ENCODE data around the gene DZIP1. TPM values are rescaled to one million over a fixed set of nuclear protein-coding genes. Genes with fewer than 3 reads are reported as not detected.
A peak's percentile ranks its signal among the peaks of the same experiment; 100 is the strongest.
"Not testable (repeated sequence)": the region's sequence is repeated elsewhere in the genome, so short reads cannot be mapped to it uniquely, and the experiment has no call there.

Gene DZIP1
- total RNA-seq = not detected
- total RNA-seq (2013) = not detected

- Mint-ChIP-seq H3K4me3 (peak within 1 kb of the TSS; percentile 74), H3K36me3 (no peaks in the 10 kb centered on the region), H3K27ac (no peak within 1 kb of the TSS), H3K4me1 (peaks cover 4 to 5% of the 10 kb centered on the region in 2 donors), H3K9me3 (no peaks in the 10 kb centered on the region), H3K27me3 (ENCODE audit: low read depth in 2 of 2) (peaks cover 23 to 30% of the 10 kb centered on the region in 2 donors)
- intact Hi-C loops (cut with micrococcal nuclease) = no loop called here
- no peaks in the 10 kb centered on the region for H3K9me3 ChIP-seq (ENCODE audit: control insufficient read depth, insufficient read depth, low read length)
- H3K36me3 ChIP-seq (ENCODE audit: control insufficient read depth, insufficient read depth, low read length) = no peaks in the 10 kb centered on the region
- peaks cover 26% of the 10 kb centered on the region for H3K27me3 ChIP-seq (ENCODE audit: control insufficient read depth, insufficient read depth, low read length)
- whole genome bisulfite sequencing (ENCODE audit: insufficient coverage) = 5% methylated on average over 27 of the region's 30 CpGs
- H3K4me1 ChIP-seq (ENCODE audit: control insufficient read depth, insufficient read depth, low read length) = peaks cover 13% of the 10 kb centered on the region
- no peak within 1 kb of the TSS for H3K27ac ChIP-seq (ENCODE audit: low read length)
- no peak for TF ChIP-seq CTCF (IDR thresholded peaks at IDR 0.05)
- ATAC-seq = no peak
- H3K4me3 ChIP-seq (ENCODE audit: low read length) = no peak within 1 kb of the TSS
- DNase-seq = no peak
These were observed at the start of gene DZIP1 for GRCh38 chr13:95644601-95645052. Gene DZIP1 (minus strand): TSS chr13:95644706. CDS start chr13:95642029, 2,677 bp downstream.

- H3K27ac ChIP-seq (ENCODE audit: low read length); DNase-seq; H3K36me3 ChIP-seq (ENCODE audit: control insufficient read depth, insufficient read depth, low read length); ATAC-seq; H3K36me3 Mint-ChIP-seq; intact Hi-C loops (cut with micrococcal nuclease); H3K27ac Mint-ChIP-seq; H3K4me3 ChIP-seq (ENCODE audit: low read length); H3K27me3 ChIP-seq (ENCODE audit: control insufficient read depth, insufficient read depth, low read length); H3K9me3 Mint-ChIP-seq; H3K4me3 Mint-ChIP-seq; H3K27me3 Mint-ChIP-seq (ENCODE audit: low read depth in 2 of 2); H3K4me1 ChIP-seq (ENCODE audit: control insufficient read depth, insufficient read depth, low read length); H3K9me3 ChIP-seq (ENCODE audit: control insufficient read depth, insufficient read depth, low read length): not testable (repeated sequence)
- WGBS (ENCODE audit: insufficient coverage) = 98% methylated on average over 19 of the region's 28 CpGs
- H3K4me1 Mint-ChIP-seq = peaks cover 35 to 44% of the 10 kb centered on the region in 2 donors
These were observed 46.5 kb upstream of the DZIP1 start for GRCh38 chr13:95690986-95691385.

- DNase-seq (no peak), ATAC-seq (no peak)
- peak overlapping the region in 1 of 2 donors; percentile 39 for H3K27ac Mint-ChIP-seq
- peaks cover 44 to 56% of the 10 kb centered on the region in 2 donors for H3K4me1 Mint-ChIP-seq
- 50% methylated on average over 1 of the region's 3 CpGs for WGBS (ENCODE audit: insufficient coverage)
- Histone ChIP-seq H3K9me3 (ENCODE audit: control insufficient read depth, insufficient read depth, low read length) (peaks cover 3% of the 10 kb centered on the region), H3K4me3 (ENCODE audit: low read length) (no peak overlapping the region), H3K27ac (ENCODE audit: low read length) (no peak overlapping the region), H3K27me3 (ENCODE audit: control insufficient read depth, insufficient read depth, low read length) (no peaks in the 10 kb centered on the region), H3K36me3 (ENCODE audit: control insufficient read depth, insufficient read depth, low read length) (no peaks in the 10 kb centered on the region), H3K4me1 (ENCODE audit: control insufficient read depth, insufficient read depth, low read length) (peaks cover 5% of the 10 kb centered on the region)
- intact Hi-C loops (cut with micrococcal nuclease) = no loop called here
- H3K36me3 Mint-ChIP-seq = no peaks in the 10 kb centered on the region
- H3K27me3 Mint-ChIP-seq (ENCODE audit: low read depth in 2 of 2) = no peaks in the 10 kb centered on the region
- peak overlapping the region; percentile 25 for H3K4me3 Mint-ChIP-seq
- no peaks in the 10 kb centered on the region for H3K9me3 Mint-ChIP-seq
- TF ChIP-seq CTCF (IDR thresholded peaks at IDR 0.05) = no peak
These were observed 45.0 kb upstream of the DZIP1 start for GRCh38 chr13:95689582-95689926.

- H3K36me3 ChIP-seq (ENCODE audit: control insufficient read depth, insufficient read depth, low read length); H3K4me3 Mint-ChIP-seq; H3K4me3 ChIP-seq (ENCODE audit: low read length); H3K9me3 Mint-ChIP-seq; ATAC-seq; intact Hi-C loops (cut with micrococcal nuclease); H3K27me3 Mint-ChIP-seq (ENCODE audit: low read depth in 2 of 2); DNase-seq; H3K27ac Mint-ChIP-seq; H3K27ac ChIP-seq (ENCODE audit: low read length); H3K4me1 ChIP-seq (ENCODE audit: control insufficient read depth, insufficient read depth, low read length); H3K9me3 ChIP-seq (ENCODE audit: control insufficient read depth, insufficient read depth, low read length); H3K27me3 ChIP-seq (ENCODE audit: control insufficient read depth, insufficient read depth, low read length); H3K36me3 Mint-ChIP-seq: not testable (repeated sequence)
- H3K4me1 Mint-ChIP-seq = peaks cover 71 to 85% of the 10 kb centered on the region in 2 donors
- 97% methylated on average over 5 of the region's 5 CpGs for WGBS (ENCODE audit: insufficient coverage)
These were observed 40.5 kb upstream of the DZIP1 start for GRCh38 chr13:95684960-95685359.

Data from natural killer cell (primary cell).